Esophagus squamous epithelium (tissue), 5 donors: Measurements from ENCODE around the gene DLGAP1. TPM values are rescaled to one million over a fixed set of nuclear protein-coding genes. Genes with fewer than 3 reads are reported as not detected.

ENCODE experiments used
- DNase-seq: peaks from one replicate; lab custom pipeline; 2025; lab: John Stamatoyannopoulos, UW
- H3K27ac ChIP-seq, 4 donors: fragments of 200-600 bp; sonication (generic); one replicate each; pipeline ENCODE4 v1.5.1; 2016 to 2019; ENCODE audit warnings: mild to moderate bottlenecking in 1 of 4
- H3K27me3 ChIP-seq, 4 donors: fragments of 200-600 bp; sonication (generic); 1 replicate in 3 of 4; 2 replicates in 1 of 4; pipeline versions ENCODE4 v1.5.1 to v1.6.0; 2017 to 2021; ENCODE audit warnings: antibody characterized with exemption in 1 of 4
- H3K36me3 ChIP-seq, 3 donors: fragments of 200-600 bp; sonication (generic); one replicate each; pipeline ENCODE4 v1.5.1; 2016 to 2019
- H3K4me1 ChIP-seq, 3 donors: fragments of 200-600 bp; sonication (generic); one replicate each; pipeline ENCODE4 v1.5.1; 2017 to 2019
- H3K4me3 ChIP-seq, 4 donors: fragments of 200-600 bp; sonication (generic); 1 replicate in 3 of 4; 2 replicates in 1 of 4; pipeline ENCODE4 v1.5.1; 2016 to 2019; ENCODE audit warnings: mild to moderate bottlenecking in 2 of 4, moderate library complexity in 1 of 4
- H3K9me3 ChIP-seq, 3 donors: fragments of 200-600 bp; sonication (generic); one replicate each; pipeline ENCODE4 v1.5.1; 2016 to 2019
- POLR2A ChIP-seq, 4 donors: fragments of 450-650 bp; IDR thresholded peaks; one replicate each; pipeline ENCODE4 v1.6.1; 2017; ENCODE audit warnings: antibody characterized with exemption in 4 of 4, mild to moderate bottlenecking in 4 of 4, moderate library complexity in 3 of 4
- WGBS, 2 donors: methylation state at CpG; one replicate each; pipeline ENCODE4 v1.1.5; 2018; 5-methylcytosine and 5-hydroxymethylcytosine counted together
- intact Hi-C: fragments of 100-400 bp; cut with DNase I; formaldehyde crosslinking; loops from one replicate; pipeline ENCODE4 v1.15.0; 2022
- total RNA-seq, 4 donors: library from RNA; depleted of rRNA; stranded (reverse); fragments of >200 nt; gene quantifications; one replicate each; pipeline ENCODE4 v1.1.0, GENCODE V29; 2016
- TF ChIP-seq, protein P1 (sequence below), 6 experiments: fragments of 450-650 bp in 4 of 6; fragments of 200-600 bp in 2 of 6; sonication (generic) in 2 of 6; IDR thresholded peaks; one replicate each; pipeline ENCODE4 v1.5.1; 2016 to 2019; ENCODE audit warnings: antibody characterized with exemption in 6 of 6, mild to moderate bottlenecking in 4 of 6, moderate library complexity in 4 of 6
- donor health status: DM: yes; HTN: yes; CAD: no.

Gene DLGAP1
- total RNA-seq, 4 donors from 2014 or later = 0.09 to 1.5 (median 0.52) TPM

DNA sequence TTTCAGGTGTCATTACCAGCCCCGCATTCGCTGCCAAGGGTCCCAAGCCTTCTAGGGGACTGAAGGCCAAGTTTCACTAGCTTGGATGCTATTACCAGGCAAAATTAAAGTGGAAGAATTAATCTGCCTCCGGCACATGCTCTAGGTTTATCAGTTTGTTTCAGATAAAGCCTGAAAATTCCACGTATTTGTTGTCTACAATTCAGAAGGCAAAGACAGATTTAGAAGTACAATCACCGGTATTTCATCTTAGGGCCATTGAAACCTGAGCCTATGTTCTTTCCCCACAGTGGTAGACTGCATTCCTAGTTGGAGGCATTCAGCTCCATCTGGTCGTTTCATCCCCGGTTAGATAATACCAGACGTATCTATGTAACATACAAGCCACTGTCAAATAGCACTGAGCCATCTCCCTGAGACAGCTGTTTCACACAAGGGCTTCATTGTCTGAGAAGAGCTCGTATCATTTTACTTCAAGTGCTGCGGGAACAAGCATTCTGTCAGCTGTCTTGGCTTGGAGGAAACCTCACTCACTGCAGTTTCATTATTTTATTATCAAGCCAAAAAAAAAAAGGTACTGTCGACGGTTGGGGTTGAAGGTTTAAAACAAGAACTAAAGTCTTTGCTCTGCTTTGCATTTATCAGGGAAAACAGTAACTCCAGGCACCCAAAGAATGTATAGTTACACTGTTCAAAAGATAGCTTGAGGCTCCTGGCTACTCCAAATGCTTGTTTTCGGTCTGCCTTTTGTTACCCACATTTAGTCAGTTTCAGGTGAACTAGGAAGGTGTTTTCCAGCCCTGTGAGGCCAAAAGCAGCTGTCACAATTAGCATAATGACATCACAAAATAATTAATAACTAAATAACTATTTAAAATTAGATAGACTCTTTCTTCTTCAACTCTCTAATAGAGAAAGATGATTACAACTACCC lies 928.4 kb downstream of the DLGAP1 start:
- Histone ChIP-seq H3K27me3 (no peaks in the 10 kb centered on the region), H3K36me3 (no peaks in the 10 kb centered on the region), H3K4me3 (no peak overlapping the region), H3K4me1 (no peaks in the 10 kb centered on the region), H3K9me3 (peaks cover 0 to 10% (median 0%) of the 10 kb centered on the region in 3 donors), H3K27ac (no peak overlapping the region)
- no peak for DNase-seq
- WGBS, 2 donors = 54 to 55% methylated on average over 11 to 13 of the region's 13 CpGs
- no peak for TF ChIP-seq POLR2A (IDR thresholded peaks at IDR 0.05)
- TF ChIP-seq, protein P1, sequence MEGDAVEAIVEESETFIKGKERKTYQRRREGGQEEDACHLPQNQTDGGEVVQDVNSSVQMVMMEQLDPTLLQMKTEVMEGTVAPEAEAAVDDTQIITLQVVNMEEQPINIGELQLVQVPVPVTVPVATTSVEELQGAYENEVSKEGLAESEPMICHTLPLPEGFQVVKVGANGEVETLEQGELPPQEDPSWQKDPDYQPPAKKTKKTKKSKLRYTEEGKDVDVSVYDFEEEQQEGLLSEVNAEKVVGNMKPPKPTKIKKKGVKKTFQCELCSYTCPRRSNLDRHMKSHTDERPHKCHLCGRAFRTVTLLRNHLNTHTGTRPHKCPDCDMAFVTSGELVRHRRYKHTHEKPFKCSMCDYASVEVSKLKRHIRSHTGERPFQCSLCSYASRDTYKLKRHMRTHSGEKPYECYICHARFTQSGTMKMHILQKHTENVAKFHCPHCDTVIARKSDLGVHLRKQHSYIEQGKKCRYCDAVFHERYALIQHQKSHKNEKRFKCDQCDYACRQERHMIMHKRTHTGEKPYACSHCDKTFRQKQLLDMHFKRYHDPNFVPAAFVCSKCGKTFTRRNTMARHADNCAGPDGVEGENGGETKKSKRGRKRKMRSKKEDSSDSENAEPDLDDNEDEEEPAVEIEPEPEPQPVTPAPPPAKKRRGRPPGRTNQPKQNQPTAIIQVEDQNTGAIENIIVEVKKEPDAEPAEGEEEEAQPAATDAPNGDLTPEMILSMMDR (IDR thresholded peaks at IDR 0.05) = no peak
- intact Hi-C loops = no loop called here

- H3K27ac ChIP-seq = no peak overlapping the region
- no peaks in the 10 kb centered on the region for H3K27me3 ChIP-seq
- H3K4me1 ChIP-seq = no peaks in the 10 kb centered on the region
- H3K4me3 ChIP-seq = no peak overlapping the region
- no peak for DNase-seq
- TF ChIP-seq POLR2A (IDR thresholded peaks at IDR 0.05) = no peak
- TF ChIP-seq, protein P1 (IDR thresholded peaks at IDR 0.05) = no peak
- H3K36me3 ChIP-seq = no peaks in the 10 kb centered on the region
- H3K9me3 ChIP-seq = peaks cover 0 to 10% (median 0%) of the 10 kb centered on the region in 3 donors
- intact Hi-C loops = no loop called here
- WGBS, 2 donors = 49 to 55% methylated on average over 7 to 8 of the region's 10 CpGs
Observed at GRCh38 chr18:3525870-3526420, 929.2 kb downstream of the DLGAP1 start.

DNA sequence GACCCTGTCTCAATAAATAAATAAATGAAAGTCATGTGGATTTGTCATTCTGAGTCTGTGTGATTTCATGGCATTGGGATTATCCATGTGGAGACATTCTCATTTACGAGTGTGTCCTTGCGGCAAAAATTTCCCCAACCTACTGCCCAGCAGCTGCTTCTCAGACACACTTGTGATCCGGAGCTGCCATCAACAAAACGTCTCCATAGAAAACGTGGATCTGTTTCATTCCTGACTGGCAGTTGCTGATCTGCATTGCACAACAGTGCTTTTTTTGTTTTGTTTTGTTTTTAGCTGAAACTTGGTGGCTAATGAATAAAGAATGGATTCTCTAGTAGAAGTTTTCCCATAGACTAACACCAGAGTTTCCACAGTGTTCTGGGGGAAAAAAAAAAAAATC lies 930.4 kb downstream of the DLGAP1 start:
- Histone ChIP-seq H3K27ac (no peak overlapping the region), H3K4me1 (no peaks in the 10 kb centered on the region), H3K27me3 (no peaks in the 10 kb centered on the region), H3K9me3 (peaks cover 0 to 10% (median 0%) of the 10 kb centered on the region in 3 donors), H3K4me3 (no peak overlapping the region), H3K36me3 (no peaks in the 10 kb centered on the region)
- intact Hi-C loops = no loop called here
- no peak for DNase-seq
- TF ChIP-seq, protein P1 (IDR thresholded peaks at IDR 0.05) = no peak
- TF ChIP-seq POLR2A (IDR thresholded peaks at IDR 0.05) = no peak
- 73 to 79% methylated on average over 5 of the region's 5 CpGs for WGBS, 2 donors

- peaks cover 0 to 12% (median 0%) of the 10 kb centered on the region in 4 donors for H3K27me3 ChIP-seq
- WGBS, 2 donors = 78 to 87% methylated on average over 10 to 11 of the region's 11 CpGs
- H3K36me3 ChIP-seq = no peaks in the 10 kb centered on the region
- H3K4me3 ChIP-seq = no peak overlapping the region
- H3K9me3 ChIP-seq = peaks cover 0 to 10% (median 0%) of the 10 kb centered on the region in 3 donors
- intact Hi-C loops = no loop called here
- no peak for TF ChIP-seq POLR2A (IDR thresholded peaks at IDR 0.05)
- TF ChIP-seq, protein P1 (IDR thresholded peaks at IDR 0.05) = no peak
- H3K4me1 ChIP-seq = no peaks in the 10 kb centered on the region
- DNase-seq = no peak
- no peak overlapping the region for H3K27ac ChIP-seq
Observed at GRCh38 chr18:3520230-3521085, 934.6 kb downstream of the DLGAP1 start.
